ENCODE measurements around the gene PSMA8. TPM values are rescaled to one million over a fixed set of nuclear protein-coding genes. Genes with fewer than 3 reads are reported as not detected.

The PSMA8 gene
- total RNA-seq: not detected in 2 replicates

DNA sequence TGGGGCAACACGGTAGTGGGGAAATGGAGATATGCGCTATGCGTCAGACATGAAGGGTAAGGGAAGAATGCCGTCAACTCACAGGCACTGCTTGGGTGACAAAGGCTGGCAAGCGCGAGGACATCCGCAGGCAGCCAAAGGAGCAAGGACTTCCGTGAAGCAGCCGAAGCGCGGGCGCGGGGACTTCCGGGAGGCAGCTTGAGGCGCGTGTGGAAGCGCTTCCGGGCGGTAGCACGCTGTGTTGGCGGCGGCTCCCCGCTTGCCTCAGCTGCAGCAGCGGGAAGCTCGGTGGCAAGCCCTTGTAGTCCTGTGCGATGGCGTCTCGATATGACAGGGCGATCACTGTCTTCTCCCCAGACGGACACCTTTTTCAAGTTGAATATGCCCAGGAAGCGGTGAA, at the start of gene PSMA8:
Gene PSMA8, plus strand, starts transcription at position 218 of the 400 bp plus-strand sequence. Its CDS starts 97 bp downstream, at position 315.

GRCh38 chr18:26090130-26091046, 43.3 kb upstream of the PSMA8 start, which contains the start of gene SS18:
SS18 (minus strand) TSS chr18:26090613; CDS start chr18:26090569, 44 bp downstream.

GRCh38 chr18:26226229-26227050, 92.8 kb downstream of the PSMA8 start, which contains the start of gene TAF4B:
TAF4B (plus strand) TSS chr18:26226445; CDS start chr18:26226934, 489 bp downstream.

Other genes starting within 250 kb of the PSMA8 start
- gene SS18, start 43.3 kb upstream of the PSMA8 start, total RNA-seq: 91.5 and 97.2 TPM in 2 replicates
- gene TAF4B, start 92.6 kb downstream of the PSMA8 start, total RNA-seq: 10.7 and 12.3 TPM in 2 replicates